ENCODE results near the gene TSPEAR.

The TSPEAR gene

DNA sequence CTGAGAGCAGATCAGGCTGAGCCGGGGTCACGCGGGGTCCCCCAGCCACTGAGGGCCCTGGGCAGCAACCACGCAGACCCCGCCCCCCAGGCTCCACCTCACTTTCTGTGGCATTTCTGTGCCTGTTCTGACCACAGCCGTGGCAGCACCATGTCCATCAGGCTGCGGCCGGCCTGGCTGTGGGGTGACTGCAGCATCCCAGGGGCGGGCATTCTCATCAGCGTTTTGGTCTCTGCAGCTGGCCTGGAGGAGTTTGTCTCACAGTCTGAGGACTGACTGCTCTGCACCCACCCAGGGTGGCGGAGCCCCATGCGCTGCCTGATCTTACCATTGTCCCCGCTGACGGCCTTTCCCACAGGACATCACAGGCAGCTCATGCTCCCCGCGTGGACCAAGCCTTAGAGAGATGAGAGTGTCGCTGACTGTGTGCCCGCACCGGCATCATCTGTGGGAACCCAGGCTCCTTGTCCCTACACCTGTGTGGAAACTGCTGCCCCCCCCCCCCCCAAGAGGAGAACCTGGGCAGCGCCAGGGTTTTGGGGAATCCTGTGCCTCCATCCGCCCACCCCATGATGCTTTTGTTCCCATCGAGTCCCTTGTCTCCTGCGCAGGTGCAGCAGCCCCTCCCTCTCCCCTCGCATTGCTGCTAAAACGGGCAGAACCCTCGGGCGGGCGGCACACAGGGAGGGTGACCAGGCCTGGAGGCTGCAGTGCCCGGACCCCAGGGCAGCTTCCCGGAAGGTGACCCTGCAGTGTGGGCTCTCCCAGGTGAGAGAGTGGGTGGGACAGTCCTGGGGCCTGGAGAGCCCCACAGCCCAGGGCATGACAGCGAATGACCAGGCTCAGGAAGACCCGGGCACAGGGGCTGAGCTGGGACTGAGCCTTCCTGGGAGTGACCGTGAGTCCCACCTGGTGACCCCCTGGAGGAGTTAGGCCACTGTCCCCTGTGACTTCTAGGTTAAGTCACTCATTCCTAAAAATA is 173.2 kb downstream of the TSPEAR start:
- TF ChIP-seq, protein P1, sequence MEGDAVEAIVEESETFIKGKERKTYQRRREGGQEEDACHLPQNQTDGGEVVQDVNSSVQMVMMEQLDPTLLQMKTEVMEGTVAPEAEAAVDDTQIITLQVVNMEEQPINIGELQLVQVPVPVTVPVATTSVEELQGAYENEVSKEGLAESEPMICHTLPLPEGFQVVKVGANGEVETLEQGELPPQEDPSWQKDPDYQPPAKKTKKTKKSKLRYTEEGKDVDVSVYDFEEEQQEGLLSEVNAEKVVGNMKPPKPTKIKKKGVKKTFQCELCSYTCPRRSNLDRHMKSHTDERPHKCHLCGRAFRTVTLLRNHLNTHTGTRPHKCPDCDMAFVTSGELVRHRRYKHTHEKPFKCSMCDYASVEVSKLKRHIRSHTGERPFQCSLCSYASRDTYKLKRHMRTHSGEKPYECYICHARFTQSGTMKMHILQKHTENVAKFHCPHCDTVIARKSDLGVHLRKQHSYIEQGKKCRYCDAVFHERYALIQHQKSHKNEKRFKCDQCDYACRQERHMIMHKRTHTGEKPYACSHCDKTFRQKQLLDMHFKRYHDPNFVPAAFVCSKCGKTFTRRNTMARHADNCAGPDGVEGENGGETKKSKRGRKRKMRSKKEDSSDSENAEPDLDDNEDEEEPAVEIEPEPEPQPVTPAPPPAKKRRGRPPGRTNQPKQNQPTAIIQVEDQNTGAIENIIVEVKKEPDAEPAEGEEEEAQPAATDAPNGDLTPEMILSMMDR (IDR thresholded peaks at IDR 0.05; ENCODE audit: control insufficient read depth, insufficient read depth, low read depth, low read length, missing control alignments), result no peak
- no peak overlapping the region for H3K4me3 ChIP-seq (ENCODE audit: control insufficient read depth, low read depth, low read length)
- DNase-seq (ENCODE audit: low read depth), result no peak

DNA sequence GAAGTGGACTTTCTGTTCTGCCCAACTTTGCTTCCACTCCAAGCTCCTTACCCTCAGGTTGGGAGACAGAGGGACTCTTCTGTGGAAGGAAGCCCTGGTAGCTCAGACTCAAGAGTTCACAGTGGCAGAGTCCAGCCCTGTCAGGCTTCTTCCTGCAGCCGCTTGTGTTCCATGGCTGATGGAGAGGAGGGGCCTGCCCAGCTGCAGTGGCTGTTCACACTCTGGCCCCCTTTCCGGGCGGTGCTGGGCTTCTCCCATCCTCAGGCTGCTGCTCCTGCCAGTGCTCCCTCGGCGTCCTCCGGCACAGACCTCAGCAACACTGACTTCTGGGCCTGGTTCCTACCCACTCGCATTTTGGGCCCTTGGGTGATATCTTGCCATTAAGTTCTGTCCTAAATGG is 175.4 kb downstream of the TSPEAR start:
- TF ChIP-seq, protein P1 (IDR thresholded peaks at IDR 0.05; ENCODE audit: control insufficient read depth, insufficient read depth, low read depth, low read length, missing control alignments), result no peak
- no peak for DNase-seq (ENCODE audit: low read depth)
- no peak overlapping the region for H3K4me3 ChIP-seq (ENCODE audit: control insufficient read depth, low read depth, low read length)

GRCh38 chr21:44534688-44535087 is 176.7 kb downstream of the TSPEAR start:
- no peak for DNase-seq (ENCODE audit: low read depth)
- TF ChIP-seq, protein P1 (IDR thresholded peaks at IDR 0.05; ENCODE audit: control insufficient read depth, insufficient read depth, low read depth, low read length, missing control alignments), result no peak
- no peak overlapping the region for H3K4me3 ChIP-seq (ENCODE audit: control insufficient read depth, low read depth, low read length)

DNA sequence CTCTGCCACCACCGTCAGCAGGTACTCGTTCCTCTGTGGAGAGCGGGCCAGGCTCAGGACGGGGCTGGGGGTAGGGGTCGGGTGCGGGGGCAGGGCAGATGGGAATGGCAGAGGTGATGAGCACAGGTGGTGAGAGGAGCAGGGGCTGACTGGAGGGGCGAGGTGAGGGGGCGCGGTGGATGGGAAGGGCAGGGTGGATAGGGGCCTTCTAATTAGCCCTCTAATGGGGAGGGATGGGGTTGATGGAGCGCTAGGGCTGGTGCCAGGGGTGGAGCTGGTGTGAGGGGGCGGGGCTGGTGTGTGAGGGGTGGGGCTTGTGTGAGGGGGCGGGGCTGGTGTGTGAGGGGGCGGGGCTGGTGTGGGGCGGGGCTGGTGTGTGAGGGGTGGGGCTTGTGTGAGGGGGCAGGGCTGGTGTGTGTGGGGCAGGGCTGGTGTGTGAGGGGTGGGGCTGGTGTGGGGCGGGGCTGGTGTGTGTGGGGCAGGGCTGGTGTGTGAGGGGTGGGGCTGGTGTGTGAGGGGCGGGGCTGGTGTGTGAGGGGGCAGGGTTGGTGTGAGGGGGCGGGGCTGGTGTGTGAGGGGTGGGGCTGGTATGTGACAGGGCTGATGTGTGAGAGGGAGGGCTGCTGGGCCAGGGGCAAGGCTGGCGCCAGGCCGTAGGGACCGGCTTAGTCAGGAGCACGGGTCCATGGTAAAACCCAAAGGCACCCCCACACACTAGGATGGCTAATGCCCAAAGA is 177.3 kb downstream of the TSPEAR start:
- no peak overlapping the region for H3K4me3 ChIP-seq (ENCODE audit: control insufficient read depth, low read depth, low read length)
- TF ChIP-seq, protein P1 (IDR thresholded peaks at IDR 0.05; ENCODE audit: control insufficient read depth, insufficient read depth, low read depth, low read length, missing control alignments), result no peak
- DNase-seq (ENCODE audit: low read depth), result no peak

GRCh38 chr21:44533121-44533890 is 178.1 kb downstream of the TSPEAR start:
- TF ChIP-seq, protein P1 (IDR thresholded peaks at IDR 0.05; ENCODE audit: control insufficient read depth, insufficient read depth, low read depth, low read length, missing control alignments), result no peak
- H3K4me3 ChIP-seq (ENCODE audit: control insufficient read depth, low read depth, low read length), result no peak overlapping the region
- no peak for DNase-seq (ENCODE audit: low read depth)

GRCh38 chr21:44532712-44533111 is 178.7 kb downstream of the TSPEAR start:
- TF ChIP-seq, protein P1 (IDR thresholded peaks at IDR 0.05; ENCODE audit: control insufficient read depth, insufficient read depth, low read depth, low read length, missing control alignments), result no peak
- no peak for DNase-seq (ENCODE audit: low read depth)
- H3K4me3 ChIP-seq (ENCODE audit: control insufficient read depth, low read depth, low read length), result no peak overlapping the region
